ENCODE measurements around the gene PITPNM3.

PITPNM3 gene

DNA sequence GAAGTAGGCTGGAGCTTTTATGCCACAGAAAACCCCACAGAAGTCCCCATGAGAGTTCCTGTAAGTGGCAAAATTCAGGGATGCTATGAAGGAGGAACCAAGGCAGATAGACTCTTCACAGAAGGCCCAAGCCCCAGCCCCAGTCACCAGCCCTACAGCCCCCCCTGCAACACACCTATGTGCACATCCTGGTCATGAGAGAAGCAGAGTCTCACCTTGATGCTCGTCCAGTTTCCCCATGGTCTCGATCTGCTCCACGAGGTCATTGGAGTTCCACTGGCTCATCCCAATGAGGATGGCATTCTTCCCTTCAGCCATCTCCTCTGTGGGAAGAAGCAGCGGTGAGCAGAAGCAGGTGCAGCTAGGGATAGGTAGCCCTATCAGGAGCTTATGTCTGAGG, 31.2 kb downstream of the PITPNM3 start:
- no peak for DNase-seq

GRCh38 chr17:6524520-6524919, 31.8 kb downstream of the PITPNM3 start:
- no peak for DNase-seq

GRCh38 chr17:6523809-6524355, 32.5 kb downstream of the PITPNM3 start:
- DNase-seq: no peak

DNA sequence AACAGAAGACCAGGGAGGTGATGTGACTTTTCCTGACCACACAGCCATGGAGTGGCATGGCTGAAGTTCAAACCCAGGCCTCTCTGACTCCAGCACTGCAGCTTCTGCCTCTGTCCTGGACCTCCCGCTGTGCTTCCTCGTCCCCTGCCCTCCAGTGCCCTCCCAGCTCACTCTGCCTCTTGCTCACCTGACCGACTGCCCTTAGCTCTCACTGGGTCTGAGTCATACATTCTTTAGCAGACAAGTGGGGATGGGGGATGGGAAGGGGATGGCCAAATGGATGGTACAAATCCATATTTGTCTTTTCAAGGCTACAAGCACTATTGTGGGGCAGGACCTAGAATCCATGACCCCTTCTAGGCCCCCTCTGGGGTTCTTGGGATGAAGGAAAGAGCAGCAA, 33.0 kb downstream of the PITPNM3 start:
- DNase-seq: no peak

DNA sequence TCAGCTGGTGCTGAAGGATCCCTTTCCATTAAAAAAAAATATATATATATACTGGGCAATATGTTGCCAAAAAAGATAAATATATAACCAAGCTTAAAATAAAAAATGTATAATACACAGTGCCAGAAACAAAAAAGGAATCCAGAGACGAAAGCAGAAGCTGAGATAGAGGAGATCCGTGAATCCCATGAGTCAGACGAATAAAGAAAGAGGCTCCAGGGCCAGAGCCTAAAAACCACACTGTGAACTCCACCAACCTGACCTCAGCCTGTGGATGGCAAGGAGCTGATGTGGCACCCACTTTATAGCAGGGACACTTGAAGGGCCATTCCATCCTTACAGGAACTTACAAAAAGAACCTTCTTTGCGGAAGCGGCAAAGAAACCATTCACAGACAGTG, 34.8 kb downstream of the PITPNM3 start:
- DNase-seq: no peak

GRCh38 chr17:6517062-6517461, 39.3 kb downstream of the PITPNM3 start:
- DNase-seq: no peak

- DNase-seq: no peak
Observed at GRCh38 chr17:6514371-6514770, 42.0 kb downstream of the PITPNM3 start.

DNA sequence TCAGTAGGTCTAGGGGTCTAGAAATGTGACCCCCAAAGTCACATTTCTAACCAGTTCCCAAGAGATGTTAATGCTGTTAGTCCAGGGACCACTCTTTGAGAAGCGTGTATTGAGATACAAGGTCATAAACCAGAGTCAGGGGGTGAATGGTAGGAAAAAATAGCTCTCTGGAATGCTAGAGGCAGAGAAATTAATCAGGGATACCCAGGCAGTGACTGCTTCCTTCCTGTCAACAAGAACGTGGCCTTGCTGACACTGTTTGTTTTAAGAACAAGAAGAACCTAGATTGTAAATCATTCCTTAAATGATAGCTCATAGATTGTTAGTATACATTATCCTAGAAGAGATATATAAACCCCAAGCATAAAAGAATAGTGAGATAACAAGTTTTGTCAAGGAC, 43.8 kb downstream of the PITPNM3 start:
- DNase-seq: no peak

- DNase-seq: no peak
Observed at GRCh38 chr17:6510321-6510977, 45.9 kb downstream of the PITPNM3 start.

DNA sequence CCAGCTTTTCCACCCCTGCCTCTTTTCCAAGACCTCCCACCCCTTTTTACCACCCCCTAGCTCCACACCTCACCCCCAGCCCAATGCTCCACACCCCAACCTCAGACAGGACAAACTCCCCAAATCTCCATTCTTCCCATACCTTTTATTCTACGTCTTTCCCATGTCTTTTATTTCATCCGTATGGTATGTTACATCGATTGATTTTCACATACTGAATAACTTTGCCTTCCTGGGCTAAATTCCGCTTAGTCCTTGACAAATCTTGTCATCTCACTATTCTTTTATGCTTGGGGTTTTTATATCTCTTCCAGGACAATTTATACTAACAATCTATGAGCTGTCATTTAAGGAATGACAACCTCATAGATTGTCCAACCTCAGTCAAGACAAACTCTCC, 46.4 kb downstream of the PITPNM3 start:
- DNase-seq: no peak

DNA sequence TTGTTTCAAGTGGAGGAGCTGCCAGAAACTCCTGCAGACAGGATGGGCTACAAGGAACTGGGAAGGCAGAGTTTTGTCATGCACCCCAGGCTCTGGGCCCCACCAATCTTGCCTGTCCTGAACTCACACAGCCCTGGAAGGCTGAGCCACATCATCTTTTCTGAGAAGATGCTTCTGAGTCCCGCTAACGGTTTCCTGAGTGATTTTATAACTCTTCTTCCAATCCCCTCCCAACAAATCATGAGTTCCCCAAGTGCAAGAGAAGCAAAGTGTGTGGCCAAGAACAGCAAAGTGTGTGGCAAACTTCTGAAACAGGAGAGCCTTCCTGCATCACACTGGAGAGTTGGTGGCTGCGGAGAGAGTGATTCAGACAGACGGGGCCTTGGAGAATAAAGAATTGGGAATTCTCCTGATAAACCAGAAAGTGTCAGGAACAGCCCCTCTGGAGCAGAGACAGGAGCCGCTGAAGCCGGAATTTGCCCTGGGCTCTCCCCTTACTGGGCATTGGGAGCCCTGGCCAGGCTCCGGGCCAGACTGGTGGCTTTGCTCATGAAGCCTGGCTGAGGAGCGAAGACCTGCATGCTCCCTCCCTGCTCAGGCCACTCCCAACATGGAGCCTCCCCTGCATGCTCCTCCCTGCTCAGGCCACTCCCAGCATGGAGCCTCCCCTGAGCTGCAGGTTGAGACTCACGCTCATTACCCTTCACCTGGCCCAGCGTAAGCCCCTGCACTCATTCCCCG, 47.2 kb downstream of the PITPNM3 start:
- DNase-seq: no peak

DNA sequence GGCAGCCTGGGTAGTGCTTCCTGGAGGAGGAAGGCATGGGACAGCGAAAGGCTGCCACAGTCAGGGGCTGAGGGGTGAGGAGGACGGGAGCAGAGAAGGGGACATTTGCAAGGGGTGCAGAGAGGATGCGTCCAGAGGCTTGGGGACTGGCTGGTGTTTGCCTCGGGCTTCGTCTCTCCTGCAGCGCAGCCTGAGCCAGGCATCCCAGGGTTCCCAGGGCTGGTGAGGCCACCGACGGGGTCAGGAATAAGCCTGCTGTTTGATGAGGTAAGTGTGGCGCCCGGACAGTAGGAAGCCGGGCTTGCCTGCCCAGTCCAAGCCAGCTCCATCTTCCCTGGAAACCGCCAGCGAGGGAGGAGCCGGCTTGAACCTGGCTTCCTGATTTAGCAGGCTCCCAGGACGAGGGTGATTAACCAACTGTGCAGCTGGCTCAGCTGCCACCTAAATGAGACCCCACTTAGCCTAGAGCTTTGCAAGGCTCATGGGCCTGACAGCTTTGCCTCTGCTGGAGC, 47.8 kb downstream of the PITPNM3 start:
- no peak for DNase-seq

GRCh38 chr17:6508016-6508415, 48.3 kb downstream of the PITPNM3 start:
- DNase-seq: no peak

- DNase-seq: no peak
Observed at GRCh38 chr17:6507535-6507934, 48.8 kb downstream of the PITPNM3 start.

DNA sequence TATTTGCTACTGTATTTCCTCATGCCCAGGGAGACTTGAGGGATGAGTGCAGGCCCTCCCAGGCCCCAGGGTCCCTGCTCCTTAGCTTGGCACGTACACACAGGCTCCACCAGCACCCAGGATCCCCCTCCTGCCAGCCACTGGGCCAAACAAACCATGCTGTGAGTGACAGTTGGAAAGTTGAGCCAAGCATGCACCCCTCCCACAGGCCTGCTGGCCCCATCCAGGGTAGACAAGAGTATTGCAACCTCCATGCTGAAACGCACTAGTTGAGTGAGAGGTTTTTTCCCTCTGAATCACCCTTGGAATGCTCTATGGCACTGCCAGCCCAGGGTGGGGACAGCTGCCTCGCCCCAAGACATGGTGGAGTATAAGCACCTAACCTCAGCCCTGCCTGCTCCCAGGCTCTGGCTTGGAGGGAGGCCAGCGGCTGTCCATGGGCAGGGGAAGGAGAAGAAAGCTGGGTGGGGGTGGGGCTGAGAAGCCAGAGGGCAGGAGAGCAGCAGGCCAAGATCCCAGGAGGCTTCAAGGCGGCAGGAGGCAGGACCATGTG, 49.6 kb downstream of the PITPNM3 start:
- no peak for DNase-seq

- no peak for DNase-seq
Observed at GRCh38 chr17:6505425-6506142, 50.8 kb downstream of the PITPNM3 start.

GRCh38 chr17:6503641-6504195, 52.6 kb downstream of the PITPNM3 start:
- no peak for DNase-seq

DNA sequence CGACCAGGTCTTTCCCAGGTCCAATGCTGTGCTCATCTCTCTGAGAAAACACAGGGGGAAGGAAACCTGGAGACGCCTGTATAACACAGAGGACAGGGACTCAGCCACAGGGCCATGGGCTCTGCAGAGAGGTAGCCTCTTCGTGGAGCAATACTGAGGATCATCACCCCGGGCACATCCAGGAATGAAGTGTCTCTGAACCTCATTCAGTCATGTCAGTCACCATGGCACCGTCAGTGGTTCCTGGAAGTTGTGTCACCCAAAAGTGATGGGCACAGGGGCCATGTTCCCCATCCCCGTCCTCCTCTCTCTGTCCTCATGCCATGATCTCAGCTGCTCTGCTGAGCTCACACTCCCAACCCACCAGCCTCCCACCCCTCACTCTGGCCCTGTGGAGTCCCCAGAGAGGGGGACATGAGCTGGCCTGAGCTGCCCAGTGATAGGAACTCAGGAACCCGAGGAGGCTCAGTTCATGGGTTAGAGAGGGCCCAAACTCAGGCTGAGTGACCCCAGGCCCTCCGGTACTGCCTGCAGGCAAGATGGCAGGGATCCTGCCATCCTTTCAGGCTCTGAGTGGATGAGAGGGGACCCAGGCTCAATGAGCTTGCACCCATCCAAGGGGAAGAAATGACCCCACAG, 53.4 kb downstream of the PITPNM3 start:
- no peak for DNase-seq

GRCh38 chr17:6502142-6502541, 54.2 kb downstream of the PITPNM3 start:
- DNase-seq: no peak

GRCh38 chr17:6501359-6501758, 55.0 kb downstream of the PITPNM3 start:
- no peak for DNase-seq

GRCh38 chr17:6498901-6499540, 57.3 kb downstream of the PITPNM3 start:
- no peak for DNase-seq

GRCh38 chr17:6498356-6498755, 58.0 kb downstream of the PITPNM3 start:
- DNase-seq: no peak
